WERI-Rb-1 (cell line): ENCODE measurements around the gene IL1RAPL2.

ENCODE experiments used
- DNase-seq: peaks from one replicate; pipeline ENCODE4 v3.0.0-alpha.2; 2020
- H3K27ac ChIP-seq: fragments of 250-450 bp; sonication (Bioruptor Pico); 2 replicates; pipeline ENCODE4 v1.5.1; 2020; ENCODE audit warnings: mild to moderate bottlenecking, moderate library complexity
- H3K27me3 ChIP-seq: fragments of 250-450 bp; sonication (Bioruptor Pico); 2 replicates; pipeline ENCODE4 v1.5.1; 2021; ENCODE audit warnings: mild to moderate bottlenecking, low read depth, moderate library complexity; ENCODE audit not compliant: insufficient read depth, severe bottlenecking
- H3K36me3 ChIP-seq: fragments of 250-450 bp; sonication (Bioruptor Pico); 2 replicates; pipeline ENCODE4 v1.5.1; 2020; ENCODE audit warnings: mild to moderate bottlenecking, moderate library complexity
- H3K4me3 ChIP-seq: 2 replicates; pipeline ENCODE4 v1.5.1; 2011; ENCODE audit warnings: low read depth, mild to moderate bottlenecking, control low read depth, low read length
- H3K9me3 ChIP-seq: fragments of 250-450 bp; sonication (Bioruptor Pico); 2 replicates; pipeline ENCODE4 v1.5.1; 2021; ENCODE audit warnings: mild to moderate bottlenecking, moderate library complexity; ENCODE audit not compliant: severe bottlenecking
- CTCF ChIP-seq: IDR thresholded peaks from 2 replicates; pipeline ENCODE4 v1.5.1; 2011; ENCODE audit warnings: low read depth, mild to moderate bottlenecking, control low read depth, inconsistent platforms, low read length

IL1RAPL2 gene

GRCh38 chrX:104749951-104750610, 184.1 kb downstream of the IL1RAPL2 start:
- TF ChIP-seq CTCF = no peak
- Histone ChIP-seq H3K27me3 (no peaks in the 10 kb centered on the region), H3K36me3 (no peaks in the 10 kb centered on the region), H3K9me3 (no peaks in the 10 kb centered on the region), H3K4me3 (no peak overlapping the region), H3K27ac (no peak overlapping the region)
- no peak for DNase-seq

- no peak for DNase-seq
- no peaks in the 10 kb centered on the region for H3K9me3 ChIP-seq
Observed at GRCh38 chrX:104762641-104763040, 196.6 kb downstream of the IL1RAPL2 start.

GRCh38 chrX:104789784-104790183, 223.8 kb downstream of the IL1RAPL2 start:
- Histone ChIP-seq H3K4me3 (no peak overlapping the region), H3K36me3 (no peaks in the 10 kb centered on the region), H3K27ac (no peak overlapping the region), H3K9me3 (no peaks in the 10 kb centered on the region), H3K27me3 (peaks cover 19% of the 10 kb centered on the region)
- no peak for DNase-seq
- no peak for TF ChIP-seq CTCF

More at GRCh38 chrX:104762641-104763040, 196.6 kb downstream of the IL1RAPL2 start:
- no peaks in the 10 kb centered on the region for H3K36me3 ChIP-seq
- no peak for TF ChIP-seq CTCF
- peaks cover 5% of the 10 kb centered on the region for H3K27me3 ChIP-seq
- H3K4me3 ChIP-seq = no peak overlapping the region
- H3K27ac ChIP-seq = no peak overlapping the region

GRCh38 chrX:104795804-104796203, 229.8 kb downstream of the IL1RAPL2 start:
- H3K4me3 ChIP-seq = no peak overlapping the region
- DNase-seq = no peak
- peaks cover 44% of the 10 kb centered on the region for H3K27me3 ChIP-seq
- TF ChIP-seq CTCF = no peak
- H3K36me3 ChIP-seq = no peaks in the 10 kb centered on the region
- H3K27ac ChIP-seq = no peak overlapping the region
- no peaks in the 10 kb centered on the region for H3K9me3 ChIP-seq

DNA sequence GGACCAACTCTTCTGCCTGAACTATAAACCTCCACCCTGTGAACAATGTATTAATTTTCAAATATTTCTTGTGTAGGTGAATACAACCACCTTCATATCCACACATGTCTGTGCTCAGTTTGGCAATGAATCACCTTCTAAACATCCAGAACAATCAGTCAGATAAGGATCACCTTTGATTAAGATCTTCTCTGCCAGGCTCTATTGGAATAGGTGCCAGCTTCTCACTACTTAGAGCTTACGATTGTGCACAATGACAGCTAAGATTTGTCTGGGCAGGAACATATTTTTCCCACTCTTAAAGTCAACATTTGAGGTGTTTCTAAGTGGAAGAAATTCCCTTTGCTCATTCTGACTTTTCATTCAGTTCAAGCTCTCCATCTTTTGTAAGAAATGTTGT, 237.2 kb downstream of the IL1RAPL2 start:
- Histone ChIP-seq H3K36me3 (no peaks in the 10 kb centered on the region), H3K27ac (no peak overlapping the region), H3K4me3 (no peak overlapping the region), H3K27me3 (peaks cover 25% of the 10 kb centered on the region), H3K9me3 (no peaks in the 10 kb centered on the region)
- no peak for DNase-seq
- TF ChIP-seq CTCF = no peak

GRCh38 chrX:104806346-104806745, 240.3 kb downstream of the IL1RAPL2 start:
- no peaks in the 10 kb centered on the region for H3K36me3 ChIP-seq
- no peak for TF ChIP-seq CTCF
- H3K27me3 ChIP-seq = peaks cover 10% of the 10 kb centered on the region
- DNase-seq = no peak
- H3K9me3 ChIP-seq = no peaks in the 10 kb centered on the region
- no peak overlapping the region for H3K4me3 ChIP-seq
- no peak overlapping the region for H3K27ac ChIP-seq
